RWPE2 (cell line): ENCODE data around the gene CYP20A1.

Experiments used
- ATAC-seq: fragments of 200-7000 bp; cut with Tn5 transposase; 3 replicates; pipeline ENCODE4 v1.9.1; 2021; ENCODE audit warnings: low read depth
- DNase-seq: peaks from one replicate; pipeline ENCODE4 v3.0.0-alpha.2; 2020; ENCODE audit warnings: low spot score
- H3K27ac ChIP-seq: fragments of 450-650 bp; 2 replicates; pipeline ENCODE4 v1.5.1; 2017; ENCODE audit warnings: mild to moderate bottlenecking; ENCODE audit not compliant: poor library complexity, severe bottlenecking
- H3K27me3 ChIP-seq: fragments of 250-450 bp; sonication (Bioruptor Pico); 2 replicates; pipeline ENCODE4 v1.5.1; 2021; ENCODE audit warnings: mild to moderate bottlenecking, moderate library complexity; ENCODE audit not compliant: insufficient read depth, poor library complexity, severe bottlenecking
- H3K36me3 ChIP-seq: fragments of 250-450 bp; sonication (Bioruptor Pico); 2 replicates; pipeline ENCODE4 v1.5.1; 2020; ENCODE audit warnings: low read depth, mild to moderate bottlenecking, moderate library complexity
- H3K4me1 ChIP-seq: fragments of 250-450 bp; sonication (Bioruptor Pico); 2 replicates; pipeline ENCODE4 v1.5.1; 2021; ENCODE audit warnings: mild to moderate bottlenecking, moderate library complexity; ENCODE audit not compliant: insufficient read depth, poor library complexity, severe bottlenecking
- H3K4me3 ChIP-seq: fragments of 250-450 bp; sonication (Bioruptor Pico); 2 replicates; pipeline ENCODE4 v1.5.1; 2021; ENCODE audit warnings: mild to moderate bottlenecking, moderate library complexity; ENCODE audit not compliant: severe bottlenecking
- H3K9me3 ChIP-seq: fragments of 250-450 bp; sonication (Bioruptor Pico); 2 replicates; pipeline ENCODE4 v1.5.1; 2021; ENCODE audit warnings: mild to moderate bottlenecking, moderate library complexity; ENCODE audit not compliant: severe bottlenecking
- TF ChIP-seq, protein P1 (sequence below): fragments of 450-650 bp; IDR thresholded peaks from one replicate; pipeline ENCODE4 v1.5.1; 2017; ENCODE audit warnings: mild to moderate bottlenecking, moderate library complexity; ENCODE audit not compliant: poor library complexity, severe bottlenecking

The CYP20A1 gene

DNA sequence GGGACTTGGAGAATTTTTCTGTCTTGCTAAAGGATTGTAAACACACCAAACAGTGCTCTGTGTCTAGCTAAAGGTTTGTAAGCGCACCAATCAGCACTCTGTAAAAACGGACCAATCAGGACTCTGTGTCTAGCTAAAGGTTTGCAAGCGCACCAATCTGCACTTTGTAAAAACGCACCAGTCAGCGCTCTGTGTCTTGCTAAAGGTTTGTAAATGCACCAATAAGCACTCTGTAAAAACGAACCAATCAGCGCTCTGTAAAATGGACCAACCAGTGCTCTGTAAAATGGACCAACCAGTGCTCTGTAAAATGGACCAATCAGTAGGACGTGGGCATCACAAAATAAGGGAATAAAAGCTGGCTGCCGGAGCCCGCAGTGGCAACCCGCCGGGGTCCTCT is 105.8 kb downstream of the CYP20A1 start:
- ATAC-seq (no peak), DNase-seq (no peak)
- Histone ChIP-seq H3K4me1 (peaks cover 18% of the 10 kb centered on the region), H3K27ac (no peak overlapping the region), H3K36me3 (peaks cover 21% of the 10 kb centered on the region), H3K9me3 (no peaks in the 10 kb centered on the region), H3K27me3 (no peaks in the 10 kb centered on the region), H3K4me3 (no peak overlapping the region)
- TF ChIP-seq, protein P1, sequence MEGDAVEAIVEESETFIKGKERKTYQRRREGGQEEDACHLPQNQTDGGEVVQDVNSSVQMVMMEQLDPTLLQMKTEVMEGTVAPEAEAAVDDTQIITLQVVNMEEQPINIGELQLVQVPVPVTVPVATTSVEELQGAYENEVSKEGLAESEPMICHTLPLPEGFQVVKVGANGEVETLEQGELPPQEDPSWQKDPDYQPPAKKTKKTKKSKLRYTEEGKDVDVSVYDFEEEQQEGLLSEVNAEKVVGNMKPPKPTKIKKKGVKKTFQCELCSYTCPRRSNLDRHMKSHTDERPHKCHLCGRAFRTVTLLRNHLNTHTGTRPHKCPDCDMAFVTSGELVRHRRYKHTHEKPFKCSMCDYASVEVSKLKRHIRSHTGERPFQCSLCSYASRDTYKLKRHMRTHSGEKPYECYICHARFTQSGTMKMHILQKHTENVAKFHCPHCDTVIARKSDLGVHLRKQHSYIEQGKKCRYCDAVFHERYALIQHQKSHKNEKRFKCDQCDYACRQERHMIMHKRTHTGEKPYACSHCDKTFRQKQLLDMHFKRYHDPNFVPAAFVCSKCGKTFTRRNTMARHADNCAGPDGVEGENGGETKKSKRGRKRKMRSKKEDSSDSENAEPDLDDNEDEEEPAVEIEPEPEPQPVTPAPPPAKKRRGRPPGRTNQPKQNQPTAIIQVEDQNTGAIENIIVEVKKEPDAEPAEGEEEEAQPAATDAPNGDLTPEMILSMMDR = no peak

DNA sequence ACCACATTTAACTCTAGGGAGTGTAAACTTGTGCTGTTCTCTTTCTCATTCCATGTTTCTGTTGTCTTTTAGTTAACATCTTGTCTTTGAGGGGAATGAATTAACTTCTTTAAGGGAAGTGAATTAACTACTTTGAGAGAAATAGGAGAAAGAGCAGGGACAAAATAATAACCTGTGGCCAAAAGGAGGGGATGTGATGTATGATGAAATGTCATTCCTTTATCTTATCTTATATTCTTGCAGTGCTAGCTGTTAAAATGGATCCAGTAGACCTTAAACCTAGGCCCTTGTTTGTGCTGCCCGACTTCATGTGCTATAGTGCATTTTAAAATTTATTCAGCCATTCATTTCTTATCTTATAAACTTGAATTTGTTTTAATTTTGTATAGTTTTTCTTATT is 107.8 kb downstream of the CYP20A1 start:
- Histone ChIP-seq H3K4me3 (no peak overlapping the region), H3K36me3 (peaks cover 20% of the 10 kb centered on the region), H3K27ac (no peak overlapping the region), H3K4me1 (peaks cover 5% of the 10 kb centered on the region), H3K9me3 (no peaks in the 10 kb centered on the region), H3K27me3 (no peaks in the 10 kb centered on the region)
- TF ChIP-seq, protein P1 = no peak
- DNase-seq = no peak
- ATAC-seq = no peak

DNA sequence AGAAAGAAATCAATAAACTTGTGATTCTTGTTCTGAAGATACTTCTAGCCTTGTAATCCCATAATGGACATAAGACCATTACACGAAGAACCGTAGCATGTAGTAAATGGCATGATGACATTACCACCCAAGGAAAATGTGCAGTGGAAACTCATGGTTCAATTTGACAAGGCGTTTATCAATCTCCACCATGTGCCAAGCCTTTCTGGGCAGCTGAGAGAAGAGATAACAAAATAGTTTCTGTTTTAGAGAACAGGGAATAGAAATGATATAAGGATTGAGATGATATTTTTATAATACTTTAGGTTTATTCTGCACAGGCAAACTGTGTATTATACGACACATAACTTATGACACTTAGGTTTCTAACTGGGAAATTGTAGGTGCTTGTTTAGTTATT is 108.6 kb downstream of the CYP20A1 start:
- no peak overlapping the region for H3K27ac ChIP-seq
- ATAC-seq (no peak), DNase-seq (no peak)
- TF ChIP-seq, protein P1 = no peak
- H3K27me3 ChIP-seq = no peaks in the 10 kb centered on the region
- peaks cover 14% of the 10 kb centered on the region for H3K36me3 ChIP-seq
- no peak overlapping the region for H3K4me3 ChIP-seq
- no peaks in the 10 kb centered on the region for H3K9me3 ChIP-seq
- peaks cover 3% of the 10 kb centered on the region for H3K4me1 ChIP-seq

DNA sequence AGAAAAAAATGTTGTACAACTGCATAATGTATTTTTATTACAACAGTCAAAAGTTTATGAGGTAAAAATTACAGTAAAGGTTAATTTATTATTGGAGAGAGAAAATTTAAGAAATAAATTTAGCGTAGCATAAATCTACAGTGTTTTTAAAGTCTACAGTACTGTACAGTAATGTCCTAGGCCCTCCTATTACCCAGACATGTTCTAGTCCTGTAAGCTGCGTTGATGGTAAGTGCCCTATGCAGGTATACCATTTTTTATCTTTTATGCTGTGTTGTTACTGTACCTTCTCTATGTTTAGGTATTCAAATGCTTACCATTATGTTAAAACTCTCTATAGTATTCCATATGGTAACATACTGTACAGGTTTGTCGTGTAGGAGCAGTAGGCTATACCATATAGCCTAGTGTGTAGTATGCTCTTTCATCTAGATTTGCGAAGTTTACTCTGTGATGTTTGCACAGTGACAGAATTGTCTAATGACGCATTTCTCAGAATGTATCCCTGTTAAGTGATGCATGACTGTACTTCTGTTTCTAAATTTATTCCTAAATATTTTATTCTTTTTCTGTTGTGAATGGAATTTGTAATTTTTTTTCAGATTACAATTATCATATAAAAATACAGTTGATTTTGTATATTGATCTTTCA is 113.9 kb downstream of the CYP20A1 start:
- Histone ChIP-seq H3K36me3 (no peaks in the 10 kb centered on the region), H3K4me1 (no peaks in the 10 kb centered on the region), H3K9me3 (no peaks in the 10 kb centered on the region), H3K27ac (no peak overlapping the region), H3K27me3 (no peaks in the 10 kb centered on the region), H3K4me3 (no peak overlapping the region)
- TF ChIP-seq, protein P1 = no peak
- DNase-seq = no peak
- peak; percentile 35; the same call in 1 of the 3 replicates for ATAC-seq

DNA sequence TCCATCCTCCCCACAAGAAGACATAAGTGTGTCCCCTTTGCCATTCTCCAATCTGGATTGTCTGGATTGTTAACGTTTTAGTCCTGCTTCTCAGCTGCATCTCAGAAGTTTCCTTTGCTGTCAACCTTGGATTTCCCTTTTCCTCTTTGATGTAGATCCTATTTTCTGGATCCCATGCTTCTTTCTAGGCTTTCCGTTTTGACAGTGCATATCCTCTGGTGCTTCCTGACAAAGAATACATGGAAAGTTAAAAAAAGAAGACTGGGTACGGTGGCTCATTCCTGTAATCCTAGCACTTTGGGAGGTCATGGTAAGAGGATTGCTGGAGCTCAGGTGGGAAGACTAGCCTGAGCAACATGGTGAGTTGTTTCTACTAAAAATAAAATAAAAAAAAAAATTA is 116.1 kb downstream of the CYP20A1 start:
- no peak for ATAC-seq
- H3K36me3 ChIP-seq = no peaks in the 10 kb centered on the region
- no peak overlapping the region for H3K27ac ChIP-seq
- no peak overlapping the region for H3K4me3 ChIP-seq
- H3K27me3 ChIP-seq = no peaks in the 10 kb centered on the region
- no peaks in the 10 kb centered on the region for H3K9me3 ChIP-seq
- TF ChIP-seq, protein P1 = no peak
- no peaks in the 10 kb centered on the region for H3K4me1 ChIP-seq
- no peak for DNase-seq
